ENCODE measurements around the gene KLHDC3. TPM values are rescaled to one million over a fixed set of nuclear protein-coding genes. Genes with fewer than 3 reads are reported as not detected.

The KLHDC3 gene
- total and polyA plus RNA-seq, 2 of the 8 experiments (the other 6 are each of a cell fraction or from before 2014, with no cell fraction given): 181 to 203 TPM

DNA sequence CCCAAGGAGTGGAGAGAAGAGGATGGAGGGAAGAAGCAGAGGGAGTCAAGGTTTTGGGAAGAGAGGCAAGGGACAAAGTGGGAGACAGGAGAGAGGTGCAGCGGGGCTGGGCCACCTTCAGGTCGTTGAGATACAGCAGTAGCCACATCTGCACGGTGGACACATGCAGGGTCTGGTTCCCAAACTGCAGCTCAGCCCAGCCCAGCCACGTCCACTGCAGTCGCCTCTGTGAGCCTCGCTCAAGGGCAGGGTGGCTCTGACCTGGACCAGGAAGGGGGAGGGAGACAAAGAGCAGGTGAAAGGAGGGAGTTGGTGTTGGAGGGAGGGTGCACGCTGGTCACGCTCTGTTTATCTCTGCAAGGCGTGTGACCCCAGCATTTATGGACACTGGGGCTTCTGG lies 24.7 kb downstream of the KLHDC3 start:
- Histone ChIP-seq H2AFZ (ENCODE audit: low read length) (no peak overlapping the region), H3K79me1 (ENCODE audit: low read depth, low read length) (no peaks in the 10 kb centered on the region), H3K36me3 (ENCODE audit: control insufficient read depth in 2 of 4, insufficient read depth in 4 of 4, low read length in 3 of 4) (peaks cover 2 to 23% (median 13%) of the 10 kb centered on the region in 4 experiments; a peak in 4 of 8 replicates), H4K91ac (replicated peaks; ENCODE audit: insufficient read length, low read length) (no peak overlapping the region), H3K9me3 (ENCODE audit: insufficient read depth in 2 of 2, low read depth in 1 of 2, low read length in 1 of 2) (no peaks in the 10 kb centered on the region), H4K20me1 (replicated peaks in 1 of 2; ENCODE audit: control insufficient read depth in 1 of 2, insufficient read depth in 2 of 2, low read length in 2 of 2) (peaks cover 2 to 18% of the 10 kb centered on the region in 2 experiments), H3K23ac (ENCODE audit: insufficient read length) (no peak overlapping the region), H3K14ac (ENCODE audit: insufficient read length) (no peak overlapping the region), H3K27ac (ENCODE audit: low read depth, low read length) (no peak overlapping the region), H2BK120ac (replicated peaks; ENCODE audit: low read depth, low read length) (no peak overlapping the region), H3K27me3 (replicated peaks in 1 of 4; ENCODE audit: control insufficient read depth in 3 of 4, extremely low read depth in 1 of 4, insufficient read depth in 3 of 4, low read length in 3 of 4) (no peaks in the 10 kb centered on the region), H4K8ac (ENCODE audit: extremely low read depth, insufficient read depth, low read length) (no peak overlapping the region), H4K5ac (ENCODE audit: insufficient read length, low read depth, low read length) (no peak overlapping the region), H3K18ac (ENCODE audit: extremely low read depth, low read length) (no peak overlapping the region), H3K9ac (replicated peaks in 1 of 4; ENCODE audit: extremely low read depth in 1 of 4, low read depth in 3 of 4, low read length in 3 of 4) (no peak overlapping the region), H2AK5ac (ENCODE audit: low read depth, low read length) (no peak overlapping the region), H2BK20ac (ENCODE audit: low read length) (no peak overlapping the region), H3K79me2 (ENCODE audit: control insufficient read depth in 1 of 2, insufficient read depth in 2 of 2, low read length in 2 of 2) (no peaks in the 10 kb centered on the region), H2BK5ac (ENCODE audit: low read depth, low read length) (no peak overlapping the region), H3K4me2 (ENCODE audit: insufficient read depth in 1 of 2, low read depth in 2 of 2, low read length in 2 of 2) (no peak overlapping the region), H3K4me3 (ENCODE audit: extremely low read depth in 1 of 4, insufficient read depth in 2 of 4, low read depth in 3 of 4, low read length in 4 of 4) (no peak overlapping the region), H3K4me1 (replicated peaks in 1 of 4; ENCODE audit: control insufficient read depth in 3 of 4, insufficient read depth in 4 of 4, low read length in 3 of 4) (no peaks in the 10 kb centered on the region), H2BK15ac (ENCODE audit: low read length) (no peak overlapping the region), H2BK12ac (ENCODE audit: low read depth, low read length) (no peak overlapping the region), H3K56ac (replicated peaks; ENCODE audit: insufficient read length, low read depth, low read length) (no peak overlapping the region), H3K4ac (replicated peaks; ENCODE audit: insufficient read length, low read depth, low read length) (no peak overlapping the region), H3K23me2 (ENCODE audit: low read depth, low read length) (no peaks in the 10 kb centered on the region; the same call in 1 of the 2 replicates)
- ChIA-PET CTCF (ENCODE audit: partially characterized antibody) (interaction anchor here (0.6 to 1.9 kb wide), 5 partner anchors 22 to 109 kb away, joined by 3 to 9 read pairs (median 3); no protein-coding TSS in a partner anchor), POLR2A (ENCODE audit: partially characterized antibody) (interaction anchor here (0.9 to 29.7 kb wide), 7 partner anchors 10 to 32 kb away, joined by 3 to 584 read pairs (median 5); partner anchors contain the start of genes CUL7, KLC4, KLHDC3 and MEA1)
- no peak for TF ChIP-seq CHD1 (IDR thresholded peaks at IDR 0.05; ENCODE audit: low read depth, low read length)
- TF ChIP-seq YY1 (IDR thresholded peaks at IDR 0.05; ENCODE audit: low read depth, low read length): no peak
- TF ChIP-seq KDM5A (IDR thresholded peaks at IDR 0.05; ENCODE audit: low read length): no peak
- no peak for TF ChIP-seq HDAC6 (IDR thresholded peaks at IDR 0.05; ENCODE audit: low read depth, low read length)
- no peak for TF ChIP-seq SP1 (IDR thresholded peaks at IDR 0.05; ENCODE audit: low read depth, low read length)
- no peak for TF ChIP-seq RFX5 (IDR thresholded peaks at IDR 0.05; ENCODE audit: borderline replicate concordance, low read depth, low read length)
- no peak for TF ChIP-seq POU5F1 (IDR thresholded peaks at IDR 0.05; ENCODE audit: low read depth, low read length)
- DNase-seq (ENCODE audit: low read depth in 1 of 2, low spot score in 2 of 2): no peak
- no peak for FAIRE-seq
- WGBS, 2 experiments (ENCODE audit: extremely low coverage in 1 of 2, insufficient coverage in 1 of 2, insufficient read length in 1 of 2, insufficient replicate concordance in 2 of 2, low coverage in 1 of 2, low lambda C conversion rate in 2 of 2, missing lambda C conversion rate in 1 of 2): 91% methylated on average over 9 of the region's 9 CpGs; no CpG with 5 or more reads in 1 of the 2 experiments

Data from H1 (cell line).